HL-60 (cell line): ENCODE data around the gene SLC24A3.

Source experiments
- DNase-seq, 2 experiments: peaks; one replicate each; pipeline ENCODE4 v3.0.0-alpha.2; 2010 to 2020; ENCODE audit warnings: low read depth in 1 of 2, low spot score in 1 of 2
- H3K27ac ChIP-seq: fragments of 250-450 bp; sonication (Bioruptor Pico); replicated peaks from 2 replicates; pipeline ENCODE4 v1.5.1; 2020; ENCODE audit warnings: mild to moderate bottlenecking, moderate library complexity
- H3K27me3 ChIP-seq: fragments of 250-450 bp; sonication (Bioruptor Pico); 2 replicates; pipeline ENCODE4 v1.5.1; 2021; ENCODE audit warnings: mild to moderate bottlenecking, moderate library complexity; ENCODE audit not compliant: insufficient read depth, poor library complexity, severe bottlenecking
- H3K4me3 ChIP-seq: replicated peaks from 2 replicates; pipeline ENCODE4 v1.5.1; 2011; ENCODE audit warnings: mild to moderate bottlenecking, control low read depth, low read length; ENCODE audit not compliant: insufficient read depth
- GABPA ChIP-seq: IDR thresholded peaks from 2 replicates; pipeline ENCODE4 v1.6.1; 2012; ENCODE audit warnings: low read depth
- POLR2AphosphoS5 ChIP-seq: IDR thresholded peaks from 2 replicates; pipeline ENCODE4 v1.6.1; 2012; ENCODE audit warnings: low read depth
- SPI1 ChIP-seq: IDR thresholded peaks from 2 replicates; pipeline ENCODE4 v1.6.1; 2012; ENCODE audit warnings: low read depth, mild to moderate bottlenecking, borderline replicate concordance
- TF ChIP-seq, protein P1 (sequence below): IDR thresholded peaks from one replicate; pipeline ENCODE4 v1.5.1; 2011; ENCODE audit warnings: low read length, control low read depth, inconsistent platforms; ENCODE audit not compliant: insufficient read depth
- TF ChIP-seq, protein P2 (sequence below): IDR thresholded peaks from 2 replicates; pipeline ENCODE4 v1.6.1; 2012; ENCODE audit warnings: low read depth; ENCODE audit not compliant: insufficient replicate concordance

SLC24A3 gene

DNA sequence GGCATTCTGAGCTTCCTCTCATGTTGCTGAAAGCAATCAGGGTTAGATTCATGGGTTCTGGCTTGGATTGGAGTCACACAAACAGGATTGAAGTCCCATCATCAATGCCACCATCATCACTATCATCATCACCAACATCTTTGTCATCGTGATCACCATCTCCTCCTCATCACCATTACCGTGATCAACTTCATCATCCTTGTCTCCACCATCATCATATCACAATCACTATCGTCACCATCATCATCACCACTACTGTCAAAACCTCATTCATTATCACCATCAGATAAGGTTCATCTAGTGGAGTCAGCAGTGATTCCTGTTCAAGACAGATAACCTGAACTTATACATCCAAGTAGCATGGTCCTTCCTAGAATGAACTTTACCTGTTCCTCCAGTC lies 351.8 kb downstream of the SLC24A3 start:
- peaks cover 2% of the 10 kb centered on the region for H3K27me3 ChIP-seq
- no peak overlapping the region for H3K27ac ChIP-seq
- H3K4me3 ChIP-seq: no peak overlapping the region
- no peak for DNase-seq
- TF ChIP-seq, protein P1, sequence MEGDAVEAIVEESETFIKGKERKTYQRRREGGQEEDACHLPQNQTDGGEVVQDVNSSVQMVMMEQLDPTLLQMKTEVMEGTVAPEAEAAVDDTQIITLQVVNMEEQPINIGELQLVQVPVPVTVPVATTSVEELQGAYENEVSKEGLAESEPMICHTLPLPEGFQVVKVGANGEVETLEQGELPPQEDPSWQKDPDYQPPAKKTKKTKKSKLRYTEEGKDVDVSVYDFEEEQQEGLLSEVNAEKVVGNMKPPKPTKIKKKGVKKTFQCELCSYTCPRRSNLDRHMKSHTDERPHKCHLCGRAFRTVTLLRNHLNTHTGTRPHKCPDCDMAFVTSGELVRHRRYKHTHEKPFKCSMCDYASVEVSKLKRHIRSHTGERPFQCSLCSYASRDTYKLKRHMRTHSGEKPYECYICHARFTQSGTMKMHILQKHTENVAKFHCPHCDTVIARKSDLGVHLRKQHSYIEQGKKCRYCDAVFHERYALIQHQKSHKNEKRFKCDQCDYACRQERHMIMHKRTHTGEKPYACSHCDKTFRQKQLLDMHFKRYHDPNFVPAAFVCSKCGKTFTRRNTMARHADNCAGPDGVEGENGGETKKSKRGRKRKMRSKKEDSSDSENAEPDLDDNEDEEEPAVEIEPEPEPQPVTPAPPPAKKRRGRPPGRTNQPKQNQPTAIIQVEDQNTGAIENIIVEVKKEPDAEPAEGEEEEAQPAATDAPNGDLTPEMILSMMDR: no peak
- TF ChIP-seq GABPA (no peak), SPI1 (no peak), POLR2AphosphoS5 (no peak)
- TF ChIP-seq, protein P2, sequence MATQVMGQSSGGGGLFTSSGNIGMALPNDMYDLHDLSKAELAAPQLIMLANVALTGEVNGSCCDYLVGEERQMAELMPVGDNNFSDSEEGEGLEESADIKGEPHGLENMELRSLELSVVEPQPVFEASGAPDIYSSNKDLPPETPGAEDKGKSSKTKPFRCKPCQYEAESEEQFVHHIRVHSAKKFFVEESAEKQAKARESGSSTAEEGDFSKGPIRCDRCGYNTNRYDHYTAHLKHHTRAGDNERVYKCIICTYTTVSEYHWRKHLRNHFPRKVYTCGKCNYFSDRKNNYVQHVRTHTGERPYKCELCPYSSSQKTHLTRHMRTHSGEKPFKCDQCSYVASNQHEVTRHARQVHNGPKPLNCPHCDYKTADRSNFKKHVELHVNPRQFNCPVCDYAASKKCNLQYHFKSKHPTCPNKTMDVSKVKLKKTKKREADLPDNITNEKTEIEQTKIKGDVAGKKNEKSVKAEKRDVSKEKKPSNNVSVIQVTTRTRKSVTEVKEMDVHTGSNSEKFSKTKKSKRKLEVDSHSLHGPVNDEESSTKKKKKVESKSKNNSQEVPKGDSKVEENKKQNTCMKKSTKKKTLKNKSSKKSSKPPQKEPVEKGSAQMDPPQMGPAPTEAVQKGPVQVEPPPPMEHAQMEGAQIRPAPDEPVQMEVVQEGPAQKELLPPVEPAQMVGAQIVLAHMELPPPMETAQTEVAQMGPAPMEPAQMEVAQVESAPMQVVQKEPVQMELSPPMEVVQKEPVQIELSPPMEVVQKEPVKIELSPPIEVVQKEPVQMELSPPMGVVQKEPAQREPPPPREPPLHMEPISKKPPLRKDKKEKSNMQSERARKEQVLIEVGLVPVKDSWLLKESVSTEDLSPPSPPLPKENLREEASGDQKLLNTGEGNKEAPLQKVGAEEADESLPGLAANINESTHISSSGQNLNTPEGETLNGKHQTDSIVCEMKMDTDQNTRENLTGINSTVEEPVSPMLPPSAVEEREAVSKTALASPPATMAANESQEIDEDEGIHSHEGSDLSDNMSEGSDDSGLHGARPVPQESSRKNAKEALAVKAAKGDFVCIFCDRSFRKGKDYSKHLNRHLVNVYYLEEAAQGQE: no peak

DNA sequence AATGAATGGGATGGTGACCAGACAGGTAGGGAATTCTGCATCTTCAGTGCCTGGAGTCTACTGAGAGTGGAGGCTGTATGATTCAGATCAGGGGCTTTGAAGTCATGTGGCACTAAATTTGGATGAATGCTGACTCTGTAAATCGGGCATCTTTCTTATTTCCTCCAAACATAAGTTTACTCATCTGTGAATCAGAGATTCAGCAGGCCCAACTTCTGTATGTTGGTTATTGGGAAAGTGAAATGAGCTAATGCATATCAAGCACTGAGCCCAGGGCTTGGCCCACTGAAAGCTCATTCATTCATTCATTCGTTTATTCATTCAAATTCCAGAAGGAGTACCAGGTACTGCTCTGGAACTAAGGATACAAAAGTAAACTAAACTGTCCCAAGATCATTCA lies 353.3 kb downstream of the SLC24A3 start:
- Histone ChIP-seq H3K27me3 (peaks cover 2% of the 10 kb centered on the region), H3K27ac (no peak overlapping the region), H3K4me3 (no peak overlapping the region)
- no peak for DNase-seq
- no peak for TF ChIP-seq SPI1
- TF ChIP-seq, protein P1: no peak
- no peak for TF ChIP-seq GABPA
- TF ChIP-seq POLR2AphosphoS5: no peak
- TF ChIP-seq, protein P2: no peak

DNA sequence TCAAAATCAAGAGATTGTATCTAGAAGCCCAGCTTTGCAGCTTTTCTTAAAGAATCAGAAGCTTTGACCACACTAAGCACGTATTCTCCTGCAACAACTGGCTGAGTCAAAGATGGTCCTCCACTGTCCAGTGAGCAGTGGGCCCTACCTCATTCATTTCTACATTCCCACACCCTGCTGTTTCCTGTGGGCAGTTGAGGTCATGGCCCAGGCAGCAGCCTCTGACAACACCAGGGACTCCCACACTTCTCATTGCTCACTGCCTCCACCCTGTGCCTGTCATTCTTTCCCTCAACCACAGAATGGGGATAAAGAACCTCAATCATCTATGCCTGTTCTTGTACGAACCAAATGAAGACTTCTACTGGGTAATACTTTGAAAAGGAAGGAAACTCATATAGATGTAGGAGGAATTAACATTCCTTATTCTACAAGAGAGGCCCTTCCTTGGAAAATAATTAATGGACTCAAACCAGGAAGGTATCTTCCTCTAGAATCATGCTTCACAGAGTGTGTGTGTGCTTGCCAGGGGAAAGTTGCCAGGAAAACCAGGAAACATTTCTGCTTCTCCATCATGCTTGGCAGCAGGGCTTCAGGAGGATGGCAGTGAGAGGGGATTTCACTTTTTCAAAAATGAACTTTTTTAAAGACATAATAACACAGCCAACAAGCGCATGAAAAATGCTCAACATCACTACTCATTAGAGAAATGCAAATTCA lies 353.9 kb downstream of the SLC24A3 start:
- TF ChIP-seq SPI1 (no peak), GABPA (no peak), POLR2AphosphoS5 (no peak)
- TF ChIP-seq, protein P2: no peak
- TF ChIP-seq, protein P1: no peak
- DNase-seq: no peak
- no peak overlapping the region for H3K27ac ChIP-seq

More for the DNA sequence above, 353.9 kb downstream of the SLC24A3 start:
- Histone ChIP-seq H3K27me3 (peaks cover under 1% of the 10 kb centered on the region), H3K4me3 (no peak overlapping the region)
